ENCODE measurements around the gene RYR3.

RYR3 gene

DNA sequence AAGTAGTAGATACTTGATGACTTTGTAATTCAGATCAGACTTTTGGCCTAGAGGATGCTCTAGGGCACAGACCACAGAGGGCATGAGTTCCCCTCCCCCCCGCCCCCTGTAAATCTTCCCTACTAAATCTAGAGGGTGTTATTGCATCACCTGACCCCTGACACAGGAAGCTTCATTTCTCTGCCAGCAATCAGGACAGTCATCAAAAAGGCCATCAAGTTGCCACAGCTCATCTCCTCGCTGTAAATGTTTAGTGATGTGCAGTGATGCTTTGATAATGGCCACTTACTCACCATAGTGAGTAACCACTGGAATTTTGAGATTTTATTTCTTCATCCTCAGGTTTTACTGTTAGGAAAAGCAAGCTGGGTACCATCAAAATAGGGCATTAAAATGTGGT lies 368.3 kb downstream of the RYR3 start:
- Histone ChIP-seq H3K4me1 (ENCODE audit: control insufficient read depth in 1 of 2, insufficient read depth in 2 of 2, low read length in 2 of 2) (no peaks in the 10 kb centered on the region), H3K27me3 (ENCODE audit: low read depth, low read length) (no peaks in the 10 kb centered on the region), H3K4me3 (ENCODE audit: low read depth in 1 of 2, low read length in 2 of 2) (no peak overlapping the region), H3K27ac (ENCODE audit: low read length) (no peak overlapping the region), H3K9me3 (ENCODE audit: control insufficient read depth in 1 of 2, low read length in 2 of 2) (no peaks in the 10 kb centered on the region), H3K36me3 (ENCODE audit: control insufficient read depth in 1 of 2, insufficient read depth in 2 of 2, low read length in 2 of 2) (no peaks in the 10 kb centered on the region)

DNA sequence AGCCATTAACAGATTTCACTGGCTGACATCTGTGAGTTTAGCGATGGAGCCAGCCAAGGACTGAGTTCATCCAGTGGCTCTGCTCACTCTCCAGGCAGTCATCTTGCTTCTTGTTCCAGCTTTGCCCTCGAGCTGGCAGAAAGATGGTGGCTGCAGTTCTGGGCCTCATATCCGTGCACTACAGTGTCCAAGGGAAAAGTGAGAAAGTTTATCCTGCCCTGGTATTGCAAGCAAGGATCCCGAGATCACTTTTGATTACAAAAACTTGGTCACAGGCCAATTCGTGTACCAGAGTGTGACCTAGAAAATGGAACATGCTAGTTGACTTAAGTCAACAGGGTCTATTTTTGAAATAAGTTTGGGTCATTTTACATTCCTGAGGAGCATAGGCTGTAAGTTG lies 369.6 kb downstream of the RYR3 start:
- Histone ChIP-seq H3K9me3 (ENCODE audit: control insufficient read depth in 1 of 2, low read length in 2 of 2) (no peaks in the 10 kb centered on the region), H3K36me3 (ENCODE audit: control insufficient read depth in 1 of 2, insufficient read depth in 2 of 2, low read length in 2 of 2) (no peaks in the 10 kb centered on the region), H3K27ac (ENCODE audit: low read length) (no peak overlapping the region), H3K4me1 (ENCODE audit: control insufficient read depth in 1 of 2, insufficient read depth in 2 of 2, low read length in 2 of 2) (no peaks in the 10 kb centered on the region), H3K4me3 (ENCODE audit: low read depth in 1 of 2, low read length in 2 of 2) (no peak overlapping the region), H3K27me3 (ENCODE audit: low read depth, low read length) (no peaks in the 10 kb centered on the region)

DNA sequence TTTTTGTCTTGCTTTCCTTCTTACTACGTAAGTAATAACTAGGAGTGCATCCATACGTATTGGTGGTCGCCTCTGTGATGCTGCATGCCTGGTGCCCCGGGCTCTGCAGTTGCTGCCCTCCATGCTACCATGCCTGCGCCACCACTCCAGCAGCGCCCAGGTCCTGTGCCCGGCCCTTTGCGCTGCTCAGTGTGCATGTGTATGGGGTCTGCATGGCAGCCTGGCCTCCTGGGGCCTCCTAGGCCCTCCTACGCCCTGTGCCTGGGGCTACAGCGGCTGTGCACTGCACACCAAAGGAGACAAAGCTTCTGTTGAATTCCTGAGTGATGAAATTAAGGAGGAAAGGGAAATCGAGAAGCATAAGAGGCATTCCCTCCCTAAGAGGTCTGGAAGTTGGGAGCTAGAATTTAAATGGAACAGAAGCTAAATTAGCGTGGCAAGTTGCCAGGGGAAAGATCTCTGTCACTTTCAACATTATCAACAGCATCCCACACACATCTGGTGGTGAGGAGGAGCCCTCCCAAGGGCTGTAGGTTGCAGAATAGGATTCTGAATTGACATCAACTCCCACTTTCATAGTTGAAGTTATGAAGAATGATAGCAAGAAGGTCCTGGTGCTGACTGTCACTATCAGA lies 382.5 kb downstream of the RYR3 start:
- H3K27me3 ChIP-seq (ENCODE audit: low read depth, low read length) = no peaks in the 10 kb centered on the region
- H3K36me3 ChIP-seq (ENCODE audit: control insufficient read depth in 1 of 2, insufficient read depth in 2 of 2, low read length in 2 of 2) = no peaks in the 10 kb centered on the region
- no peaks in the 10 kb centered on the region for H3K9me3 ChIP-seq (ENCODE audit: control insufficient read depth in 1 of 2, low read length in 2 of 2)
- H3K4me1 ChIP-seq (ENCODE audit: control insufficient read depth in 1 of 2, insufficient read depth in 2 of 2, low read length in 2 of 2) = no peaks in the 10 kb centered on the region
- H3K27ac ChIP-seq (ENCODE audit: low read length) = no peak overlapping the region
- H3K4me3 ChIP-seq (ENCODE audit: low read depth in 1 of 2, low read length in 2 of 2) = no peak overlapping the region

DNA sequence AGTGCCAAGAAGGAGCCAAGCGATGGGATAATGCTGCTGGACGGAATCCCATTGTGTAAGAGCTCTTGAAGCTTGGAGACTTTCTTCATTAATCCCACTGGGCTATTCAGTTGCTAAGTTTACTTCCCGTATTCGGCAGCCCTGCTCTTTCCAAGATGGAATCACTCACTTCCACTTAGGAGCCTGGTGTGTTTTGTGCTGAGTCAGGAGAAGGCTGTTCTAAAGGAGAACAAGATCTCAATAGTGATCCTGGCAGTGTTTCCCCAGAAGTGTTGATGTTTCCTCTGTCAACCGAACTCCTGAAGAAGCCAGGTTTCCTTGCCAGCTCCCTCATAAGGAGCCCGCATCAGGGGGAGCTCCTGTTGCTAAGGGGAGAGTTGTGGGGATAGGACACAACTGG lies 387.4 kb downstream of the RYR3 start:
- no peak overlapping the region for H3K4me3 ChIP-seq (ENCODE audit: low read depth in 1 of 2, low read length in 2 of 2)
- H3K9me3 ChIP-seq (ENCODE audit: control insufficient read depth in 1 of 2, low read length in 2 of 2) = no peaks in the 10 kb centered on the region
- H3K36me3 ChIP-seq (ENCODE audit: control insufficient read depth in 1 of 2, insufficient read depth in 2 of 2, low read length in 2 of 2) = no peaks in the 10 kb centered on the region
- no peaks in the 10 kb centered on the region for H3K27me3 ChIP-seq (ENCODE audit: low read depth, low read length)
- H3K27ac ChIP-seq (ENCODE audit: low read length) = no peak overlapping the region
- H3K4me1 ChIP-seq (ENCODE audit: control insufficient read depth in 1 of 2, insufficient read depth in 2 of 2, low read length in 2 of 2) = no peaks in the 10 kb centered on the region

DNA sequence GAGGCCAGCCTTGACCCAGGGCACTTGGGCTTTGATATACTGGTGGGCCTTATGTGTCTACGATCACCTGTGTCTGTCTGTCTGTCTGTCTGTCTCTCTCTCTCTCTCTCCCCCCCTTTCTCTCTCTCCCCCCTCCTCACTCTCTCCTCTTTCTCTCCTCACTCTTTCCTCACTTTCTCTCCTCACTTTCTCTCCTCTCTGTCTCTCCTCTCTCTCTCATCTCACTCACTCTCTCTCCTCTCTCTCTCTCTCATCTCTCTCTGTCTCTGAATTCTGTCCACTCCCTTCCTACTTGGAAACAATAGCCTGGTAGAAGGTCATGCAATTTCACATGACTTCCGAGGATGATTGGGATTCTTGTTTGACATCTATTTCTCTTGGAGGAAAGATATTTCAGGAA lies 388.4 kb downstream of the RYR3 start:
- Histone ChIP-seq H3K27me3 (ENCODE audit: low read depth, low read length) (no peaks in the 10 kb centered on the region), H3K9me3 (ENCODE audit: control insufficient read depth in 1 of 2, low read length in 2 of 2) (no peaks in the 10 kb centered on the region), H3K4me3 (ENCODE audit: low read depth in 1 of 2, low read length in 2 of 2) (no peak overlapping the region), H3K27ac (ENCODE audit: low read length) (no peak overlapping the region), H3K4me1 (ENCODE audit: control insufficient read depth in 1 of 2, insufficient read depth in 2 of 2, low read length in 2 of 2) (no peaks in the 10 kb centered on the region), H3K36me3 (ENCODE audit: control insufficient read depth in 1 of 2, insufficient read depth in 2 of 2, low read length in 2 of 2) (no peaks in the 10 kb centered on the region)

DNA sequence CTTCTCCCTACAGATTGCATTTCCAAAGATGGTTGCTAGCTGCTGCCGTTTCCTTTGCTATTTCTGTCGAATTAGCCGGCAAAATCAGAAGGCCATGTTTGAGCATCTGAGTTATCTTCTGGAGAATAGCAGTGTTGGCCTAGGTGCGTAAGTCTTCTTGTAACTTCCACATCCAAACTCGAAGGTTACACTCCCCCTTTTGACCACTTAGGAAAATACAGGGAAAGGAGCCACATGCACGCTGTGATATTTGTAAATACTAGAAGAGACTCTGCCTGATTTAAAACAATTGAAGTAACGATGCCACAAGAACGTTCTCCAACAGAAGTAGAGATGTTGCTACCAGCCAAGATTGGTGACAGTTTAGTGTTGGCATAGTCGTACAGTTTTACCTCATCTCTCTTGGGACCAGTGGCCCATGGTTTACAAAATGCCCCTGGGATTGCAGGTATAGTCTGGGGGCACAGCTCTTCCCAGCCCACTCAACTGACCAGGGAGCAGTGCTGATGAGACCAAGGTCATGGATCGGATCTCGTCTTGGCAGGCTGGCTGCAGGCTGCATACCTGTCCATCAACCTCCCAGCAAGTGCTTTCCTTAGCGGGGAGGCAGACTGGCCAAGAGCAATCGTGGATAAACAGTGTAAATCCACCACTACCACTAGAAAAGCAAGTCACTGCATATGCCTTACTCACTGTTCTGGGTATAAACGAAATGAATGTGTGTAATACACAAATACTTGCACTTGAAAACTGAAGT lies 389.1 kb downstream of the RYR3 start:
- no peaks in the 10 kb centered on the region for H3K27me3 ChIP-seq (ENCODE audit: low read depth, low read length)
- no peaks in the 10 kb centered on the region for H3K9me3 ChIP-seq (ENCODE audit: control insufficient read depth in 1 of 2, low read length in 2 of 2)
- no peaks in the 10 kb centered on the region for H3K4me1 ChIP-seq (ENCODE audit: control insufficient read depth in 1 of 2, insufficient read depth in 2 of 2, low read length in 2 of 2)
- H3K36me3 ChIP-seq (ENCODE audit: control insufficient read depth in 1 of 2, insufficient read depth in 2 of 2, low read length in 2 of 2) = no peaks in the 10 kb centered on the region
- H3K27ac ChIP-seq (ENCODE audit: low read length) = no peak overlapping the region
- H3K4me3 ChIP-seq (ENCODE audit: low read depth in 1 of 2, low read length in 2 of 2) = no peak overlapping the region

DNA sequence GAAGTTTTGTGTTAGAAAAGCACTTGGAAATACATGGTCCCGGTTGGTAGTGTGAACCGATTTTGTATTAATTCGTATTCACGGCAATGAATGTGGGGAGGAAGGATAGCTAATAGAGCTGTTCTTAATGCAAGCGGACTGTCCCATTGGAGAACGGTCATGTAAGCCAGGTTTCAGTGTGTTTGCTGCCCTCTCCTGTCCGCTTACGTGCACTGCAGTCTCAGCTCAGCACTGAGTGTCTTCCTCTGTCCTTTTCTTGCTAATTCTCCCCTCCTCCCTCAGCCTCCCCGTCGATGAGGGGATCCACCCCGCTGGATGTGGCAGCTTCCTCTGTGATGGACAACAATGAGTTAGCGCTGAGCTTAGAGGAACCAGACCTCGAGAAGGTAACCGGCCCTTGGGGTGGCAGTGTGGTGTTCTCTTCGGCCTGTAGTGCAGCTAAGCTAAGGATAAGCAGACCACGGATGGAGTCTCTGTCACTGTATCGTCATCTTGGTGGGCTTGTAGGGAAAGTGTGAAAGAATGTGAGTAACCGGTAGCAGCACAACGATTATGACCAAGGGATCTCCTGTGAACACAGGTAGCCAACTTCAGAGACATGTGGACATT lies 390.0 kb downstream of the RYR3 start:
- Histone ChIP-seq H3K36me3 (ENCODE audit: control insufficient read depth in 1 of 2, insufficient read depth in 2 of 2, low read length in 2 of 2) (no peaks in the 10 kb centered on the region), H3K27me3 (ENCODE audit: low read depth, low read length) (no peaks in the 10 kb centered on the region), H3K9me3 (ENCODE audit: control insufficient read depth in 1 of 2, low read length in 2 of 2) (no peaks in the 10 kb centered on the region), H3K27ac (ENCODE audit: low read length) (no peak overlapping the region), H3K4me1 (ENCODE audit: control insufficient read depth in 1 of 2, insufficient read depth in 2 of 2, low read length in 2 of 2) (no peaks in the 10 kb centered on the region), H3K4me3 (ENCODE audit: low read depth in 1 of 2, low read length in 2 of 2) (no peak overlapping the region)

DNA sequence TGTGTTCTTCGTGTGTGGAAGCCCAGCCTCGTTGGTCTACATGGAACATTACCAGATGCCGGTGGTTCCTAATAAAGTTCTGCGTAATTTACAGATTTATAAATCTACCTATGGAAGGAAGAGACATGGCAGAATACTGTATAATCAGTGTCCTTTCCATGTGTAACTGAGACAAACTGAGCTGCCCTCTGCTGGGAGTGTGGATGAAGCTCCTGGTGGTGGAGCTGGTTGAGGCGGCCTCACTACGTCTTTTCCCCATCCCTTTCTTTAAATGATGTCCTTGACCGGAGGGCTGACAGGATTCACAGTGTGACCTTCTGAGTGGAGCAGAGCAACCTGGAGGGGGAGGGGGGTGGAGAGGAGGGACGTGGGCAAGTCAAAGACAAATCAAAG lies 390.5 kb downstream of the RYR3 start:
- Histone ChIP-seq H3K27ac (ENCODE audit: low read length) (no peak overlapping the region), H3K36me3 (ENCODE audit: control insufficient read depth in 1 of 2, insufficient read depth in 2 of 2, low read length in 2 of 2) (no peaks in the 10 kb centered on the region), H3K4me3 (ENCODE audit: low read depth in 1 of 2, low read length in 2 of 2) (no peak overlapping the region), H3K9me3 (ENCODE audit: control insufficient read depth in 1 of 2, low read length in 2 of 2) (no peaks in the 10 kb centered on the region), H3K27me3 (ENCODE audit: low read depth, low read length) (no peaks in the 10 kb centered on the region), H3K4me1 (ENCODE audit: control insufficient read depth in 1 of 2, insufficient read depth in 2 of 2, low read length in 2 of 2) (no peaks in the 10 kb centered on the region)

DNA sequence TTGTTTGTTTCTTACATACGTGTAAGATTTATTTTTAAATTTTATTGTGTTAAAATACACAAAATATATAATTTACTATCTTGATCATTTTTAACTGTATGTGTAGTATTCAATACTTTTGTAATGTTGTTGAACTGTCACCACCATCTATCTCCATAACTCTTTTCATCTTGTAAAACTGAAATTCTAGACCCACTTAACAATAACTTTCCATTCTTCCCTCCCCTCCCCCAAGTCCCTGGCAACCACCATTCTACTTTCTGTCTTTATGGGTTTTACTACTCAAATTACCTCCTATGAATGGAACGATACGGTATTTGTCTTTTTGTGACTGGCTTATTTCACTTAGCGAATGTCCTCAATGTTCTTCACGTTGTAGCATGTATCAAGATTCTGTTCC lies 395.4 kb downstream of the RYR3 start:
- H3K4me1 ChIP-seq (ENCODE audit: control insufficient read depth in 1 of 2, insufficient read depth in 2 of 2, low read length in 2 of 2) = no peaks in the 10 kb centered on the region
- no peak overlapping the region for H3K27ac ChIP-seq (ENCODE audit: low read length)
- no peaks in the 10 kb centered on the region for H3K27me3 ChIP-seq (ENCODE audit: low read depth, low read length)
- H3K36me3 ChIP-seq (ENCODE audit: control insufficient read depth in 1 of 2, insufficient read depth in 2 of 2, low read length in 2 of 2) = peaks cover 0 to 4% of the 10 kb centered on the region in 2 donors
- H3K4me3 ChIP-seq (ENCODE audit: low read depth in 1 of 2, low read length in 2 of 2) = no peak overlapping the region
- H3K9me3 ChIP-seq (ENCODE audit: control insufficient read depth in 1 of 2, low read length in 2 of 2) = peaks cover 0 to 3% of the 10 kb centered on the region in 2 donors

DNA sequence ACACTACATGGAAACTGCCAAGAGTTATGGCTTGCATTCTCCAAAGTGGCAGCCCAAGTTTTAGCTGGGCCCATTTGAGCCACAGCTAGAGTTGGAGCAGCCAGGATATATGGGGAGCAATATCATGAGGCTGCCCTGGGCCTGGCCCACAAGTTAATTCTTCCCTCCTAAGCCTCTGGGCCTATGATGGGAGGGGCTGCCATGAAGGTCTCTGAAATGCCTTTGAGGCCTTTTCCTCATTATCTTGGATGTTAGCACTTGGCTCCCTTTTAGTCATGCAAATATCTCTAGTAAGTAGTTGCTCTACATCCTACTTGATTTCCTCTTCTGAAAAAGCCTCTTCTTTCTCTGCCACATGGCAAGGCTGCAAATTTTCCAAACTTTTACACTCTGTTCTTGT lies 400.0 kb downstream of the RYR3 start:
- no peak overlapping the region for H3K4me3 ChIP-seq (ENCODE audit: low read depth in 1 of 2, low read length in 2 of 2)
- peaks cover 0 to 3% of the 10 kb centered on the region in 2 donors for H3K9me3 ChIP-seq (ENCODE audit: control insufficient read depth in 1 of 2, low read length in 2 of 2)
- H3K36me3 ChIP-seq (ENCODE audit: control insufficient read depth in 1 of 2, insufficient read depth in 2 of 2, low read length in 2 of 2) = peaks cover 0 to 4% of the 10 kb centered on the region in 2 donors
- no peaks in the 10 kb centered on the region for H3K27me3 ChIP-seq (ENCODE audit: low read depth, low read length)
- H3K4me1 ChIP-seq (ENCODE audit: control insufficient read depth in 1 of 2, insufficient read depth in 2 of 2, low read length in 2 of 2) = no peaks in the 10 kb centered on the region
- no peak overlapping the region for H3K27ac ChIP-seq (ENCODE audit: low read length)

DNA sequence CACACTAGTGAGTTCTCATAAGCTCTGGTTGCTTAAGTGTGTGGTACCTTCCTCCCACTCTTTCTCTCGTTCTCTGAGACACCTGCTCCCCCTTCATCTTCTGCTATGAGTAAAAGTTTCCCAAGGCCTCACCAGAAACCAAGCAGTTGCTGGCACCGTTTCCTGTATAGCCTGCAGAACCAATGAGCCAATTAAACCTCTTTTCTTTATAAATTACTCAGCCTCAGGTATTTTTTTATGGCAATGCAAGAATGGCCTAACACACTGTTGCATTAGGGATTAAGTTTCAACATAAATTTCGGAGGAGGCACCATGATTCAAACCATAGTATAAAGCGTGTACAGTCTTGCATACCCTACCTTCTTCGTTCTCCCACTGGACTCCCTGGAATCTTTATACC lies 405.3 kb downstream of the RYR3 start:
- Histone ChIP-seq H3K36me3 (ENCODE audit: control insufficient read depth in 1 of 2, insufficient read depth in 2 of 2, low read length in 2 of 2) (no peaks in the 10 kb centered on the region), H3K4me3 (ENCODE audit: low read depth in 1 of 2, low read length in 2 of 2) (no peak overlapping the region), H3K4me1 (ENCODE audit: control insufficient read depth in 1 of 2, insufficient read depth in 2 of 2, low read length in 2 of 2) (no peaks in the 10 kb centered on the region), H3K9me3 (ENCODE audit: control insufficient read depth in 1 of 2, low read length in 2 of 2) (no peaks in the 10 kb centered on the region), H3K27me3 (ENCODE audit: low read depth, low read length) (no peaks in the 10 kb centered on the region), H3K27ac (ENCODE audit: low read length) (no peak overlapping the region)

Data from muscle layer of duodenum (tissue), 2 donors.